NK-92 (cell line): ENCODE measurements around the gene ALK.

Source experiments
- DNase-seq: peaks from one replicate; lab custom pipeline; 2025; ENCODE audit not compliant: unreplicated experiment; lab: John Stamatoyannopoulos, UW

The ALK gene

DNA sequence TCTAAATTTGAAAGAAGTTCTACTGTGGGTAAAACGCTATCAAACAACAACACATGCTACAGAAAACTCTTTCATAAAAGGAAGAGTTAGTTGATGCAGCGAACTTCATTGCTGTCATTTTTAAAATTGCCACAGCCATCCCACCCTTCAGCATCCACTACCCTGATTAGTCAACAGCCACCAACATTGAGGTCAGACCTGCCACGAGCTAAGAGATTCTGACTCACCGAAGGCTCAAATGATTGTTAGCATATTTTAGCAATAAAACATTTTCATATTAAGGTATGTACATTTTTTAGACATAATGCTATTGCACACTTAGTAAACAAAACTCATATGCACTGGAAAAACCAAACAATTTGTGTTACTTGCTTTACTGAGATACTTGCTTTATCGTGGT lies 459.1 kb downstream of the ALK start:
- DNase-seq = no peak

DNA sequence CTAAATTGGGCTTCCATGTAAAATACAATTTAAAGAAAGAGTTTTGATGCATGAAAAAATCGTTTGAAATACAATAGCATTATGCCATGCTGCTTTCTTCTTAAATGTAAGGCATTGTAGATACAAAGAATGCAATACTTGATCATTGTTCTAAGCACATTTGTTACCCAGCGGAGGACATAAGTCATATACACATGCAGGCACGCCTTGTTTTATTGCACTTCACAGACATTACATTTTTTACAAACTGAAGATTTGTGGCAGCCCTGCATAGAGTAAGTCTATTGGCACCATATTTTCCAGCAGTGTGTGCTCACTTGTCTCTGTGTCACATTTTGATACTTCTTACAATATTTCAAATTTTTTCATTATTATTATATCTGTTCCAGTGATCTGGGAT lies 461.2 kb downstream of the ALK start:
- no peak for DNase-seq

DNA sequence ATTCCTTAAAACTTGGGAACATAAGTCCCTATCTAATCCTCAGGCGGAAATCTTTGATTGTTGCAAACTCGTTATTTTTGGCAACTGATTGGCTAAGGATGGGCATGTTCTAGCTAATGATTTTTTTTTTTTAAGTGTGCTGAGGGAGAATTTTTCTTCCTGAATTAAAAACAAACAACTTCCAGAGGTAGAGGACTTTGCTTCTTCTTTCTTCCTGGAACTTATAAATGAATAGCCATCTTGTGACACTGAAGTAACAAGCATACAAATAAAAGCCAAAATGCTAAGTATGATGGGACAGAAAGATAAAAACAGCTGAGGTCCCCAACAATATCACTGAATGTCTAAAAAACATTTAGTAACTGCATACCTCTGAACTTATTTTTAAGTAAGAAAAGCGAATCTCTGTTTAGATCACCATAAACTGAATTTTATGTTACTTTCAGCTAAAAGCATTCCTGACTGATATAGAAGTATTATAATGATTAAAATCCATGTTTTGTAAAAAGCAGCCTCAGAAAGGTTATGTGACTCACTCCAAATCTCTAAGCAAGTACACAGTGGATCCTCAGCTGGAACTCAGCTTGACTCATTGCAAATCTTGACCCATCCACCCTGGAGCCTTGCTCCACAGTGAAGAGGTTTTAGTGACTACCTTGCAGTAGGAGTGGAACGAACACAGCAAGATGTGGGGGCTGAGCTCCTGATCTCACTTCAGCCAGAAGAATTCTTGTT lies 461.8 kb downstream of the ALK start:
- no peak for DNase-seq

DNA sequence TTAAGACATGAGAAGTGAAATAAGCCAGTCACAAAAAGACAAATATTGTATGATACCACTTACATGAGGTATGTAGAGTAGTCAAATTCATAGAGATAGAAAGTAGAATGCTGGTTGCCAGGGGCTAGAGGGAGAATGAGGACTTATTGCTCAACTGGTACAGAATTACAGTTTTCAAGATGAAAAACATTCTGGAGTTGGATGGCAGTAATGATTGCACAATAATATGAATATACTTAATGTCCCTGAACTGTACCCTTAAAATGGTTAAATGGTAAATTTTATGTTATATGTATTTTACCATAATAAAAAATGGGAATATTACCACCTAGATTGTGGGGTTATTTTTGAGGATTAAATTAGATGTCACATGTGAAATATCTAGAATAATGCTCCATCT lies 465.0 kb downstream of the ALK start:
- no peak for DNase-seq

DNA sequence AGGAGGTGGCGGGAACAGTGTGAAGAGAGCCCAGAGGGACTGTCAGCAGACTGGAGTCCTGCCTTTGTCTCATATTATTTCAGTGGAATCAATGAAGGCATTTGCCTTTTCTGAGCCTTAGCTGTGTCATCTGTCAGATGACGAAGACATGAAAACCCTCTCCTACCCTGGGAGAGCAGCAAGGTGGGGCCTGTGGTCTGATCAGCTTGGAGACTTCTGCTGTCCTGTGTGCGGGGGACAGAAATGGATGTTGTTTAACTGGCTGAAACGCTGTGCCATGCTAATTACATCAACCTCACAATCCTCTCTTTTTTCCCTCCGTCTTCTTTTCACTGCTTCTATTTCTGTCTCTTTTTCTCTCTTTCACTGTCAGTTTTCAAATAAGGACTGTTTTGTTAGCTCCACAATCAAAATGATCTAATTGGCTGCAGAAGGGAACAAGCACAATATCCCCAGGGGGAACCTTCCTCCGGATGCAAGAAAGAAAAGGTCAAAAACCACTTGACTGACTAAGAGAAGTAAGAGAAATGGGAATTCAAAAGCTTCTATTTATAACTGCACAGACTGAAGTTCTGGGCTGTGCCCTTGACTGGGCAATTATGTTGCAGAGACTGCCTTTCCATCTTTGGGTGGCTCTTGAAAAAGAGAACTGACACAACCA lies 466.1 kb downstream of the ALK start:
- no peak for DNase-seq

DNA sequence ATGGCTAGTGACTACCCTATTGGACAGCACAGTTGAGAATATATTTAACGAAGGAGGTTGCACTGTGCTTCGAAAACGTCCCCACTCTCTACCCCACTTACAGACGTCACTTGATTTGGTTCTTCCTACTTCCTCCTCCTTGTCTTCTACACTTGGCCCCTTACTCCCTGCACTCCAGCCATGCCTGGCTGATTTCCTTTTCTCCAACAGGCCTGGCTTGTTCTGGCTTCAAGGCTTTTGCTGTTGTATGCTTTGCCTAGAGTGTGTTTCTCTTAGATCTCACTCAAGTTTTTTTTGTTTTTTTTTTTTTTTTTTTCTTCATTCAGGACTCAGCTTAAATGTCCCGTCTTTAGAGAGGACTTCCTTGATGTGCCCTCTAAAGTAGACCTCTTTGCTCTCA lies 469.4 kb downstream of the ALK start:
- DNase-seq = no peak

DNA sequence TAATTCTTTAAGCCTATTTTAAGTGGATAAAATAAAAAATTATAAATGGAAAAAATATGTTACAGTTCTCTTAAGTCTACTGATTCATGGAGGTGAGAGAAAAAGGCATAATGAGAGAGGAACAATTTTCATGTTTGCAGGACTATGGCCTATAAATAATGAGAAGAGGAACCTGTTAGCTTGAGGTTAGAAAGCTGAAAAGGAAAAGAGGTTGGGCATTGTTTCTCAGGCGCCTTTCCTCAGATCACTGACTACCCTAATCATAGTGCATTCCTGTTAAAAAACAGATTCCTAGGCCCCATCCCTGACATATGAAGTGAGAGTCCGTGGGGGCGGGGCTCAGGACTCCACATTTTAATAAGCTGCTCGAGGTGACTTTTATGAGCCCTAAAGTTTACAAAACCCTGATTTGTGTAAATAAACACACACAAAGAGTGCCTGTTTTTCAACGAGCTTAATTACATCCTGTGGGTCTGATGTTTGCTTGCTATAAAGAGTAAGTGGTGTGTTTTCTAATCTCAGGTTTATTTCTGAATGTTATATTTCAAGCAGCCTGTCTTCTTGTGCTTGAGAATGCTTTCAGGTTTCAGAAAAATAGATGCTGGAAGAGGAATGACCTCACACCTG lies 470.7 kb downstream of the ALK start:
- no peak for DNase-seq

DNA sequence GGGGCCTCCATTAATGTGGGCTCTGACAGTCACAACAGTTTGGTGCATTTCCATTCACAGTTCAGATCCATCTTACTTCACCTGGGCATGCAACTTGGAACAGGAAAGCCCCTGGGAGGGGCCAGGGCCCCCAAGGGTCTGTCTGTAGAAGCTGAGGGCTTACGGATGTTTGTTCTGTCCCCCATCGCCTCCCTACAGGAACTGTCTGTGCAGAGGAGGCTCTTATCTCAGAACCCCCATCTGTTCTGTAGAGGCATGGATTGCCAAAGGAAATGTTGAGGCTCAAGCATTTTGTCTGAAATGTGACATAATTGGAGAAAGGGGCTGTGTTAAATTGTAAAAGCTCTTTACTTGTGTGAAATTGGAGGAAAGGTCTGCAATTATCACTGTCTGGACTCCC lies 471.9 kb downstream of the ALK start:
- DNase-seq = no peak

DNA sequence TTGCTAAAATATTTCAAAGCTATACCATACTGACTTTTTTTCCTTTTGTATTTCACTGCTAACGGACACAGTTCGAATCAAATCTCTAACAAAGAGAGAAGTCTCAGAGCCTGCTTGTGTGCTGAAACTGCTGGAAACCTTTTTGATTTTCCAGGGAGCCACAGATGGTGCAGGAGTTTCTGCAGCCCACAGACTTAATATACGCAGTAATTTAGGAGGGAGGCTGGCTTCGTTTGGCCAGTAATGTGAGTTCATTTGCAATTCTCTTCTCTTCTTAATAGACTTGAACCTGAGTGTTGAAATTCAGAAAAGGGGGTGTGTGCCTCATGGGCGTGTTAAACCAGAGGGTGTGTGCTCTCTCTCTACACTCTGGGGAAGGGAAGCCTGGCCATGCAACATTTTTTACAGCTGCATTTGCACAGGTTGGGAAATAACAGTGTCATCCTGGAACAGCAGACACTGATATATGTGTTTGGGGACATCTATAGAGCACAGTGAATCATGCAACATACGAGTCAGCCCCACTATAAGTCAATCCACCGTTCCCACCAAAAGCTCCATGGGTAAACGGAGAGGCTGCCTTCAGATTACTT lies 473.2 kb downstream of the ALK start:
- DNase-seq = no peak

DNA sequence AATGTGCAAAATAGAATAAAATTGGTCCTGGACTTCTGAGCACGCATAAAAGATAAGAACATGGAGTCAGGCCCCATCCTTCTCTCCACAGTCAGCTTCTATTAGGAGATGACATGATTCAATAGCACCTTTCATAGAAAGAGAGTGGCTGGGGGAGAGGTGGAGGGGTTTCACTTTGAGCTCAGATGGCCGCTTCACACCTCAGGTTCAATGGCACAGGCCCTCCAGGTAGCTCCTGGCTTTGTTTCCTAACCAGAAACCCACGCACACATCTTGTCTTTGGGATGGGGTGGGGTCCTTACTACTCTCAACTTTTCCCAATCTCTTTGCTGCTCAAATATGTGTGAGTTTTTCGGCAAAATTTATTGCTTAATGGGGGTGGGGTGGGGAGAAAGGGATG lies 473.9 kb downstream of the ALK start:
- no peak for DNase-seq

DNA sequence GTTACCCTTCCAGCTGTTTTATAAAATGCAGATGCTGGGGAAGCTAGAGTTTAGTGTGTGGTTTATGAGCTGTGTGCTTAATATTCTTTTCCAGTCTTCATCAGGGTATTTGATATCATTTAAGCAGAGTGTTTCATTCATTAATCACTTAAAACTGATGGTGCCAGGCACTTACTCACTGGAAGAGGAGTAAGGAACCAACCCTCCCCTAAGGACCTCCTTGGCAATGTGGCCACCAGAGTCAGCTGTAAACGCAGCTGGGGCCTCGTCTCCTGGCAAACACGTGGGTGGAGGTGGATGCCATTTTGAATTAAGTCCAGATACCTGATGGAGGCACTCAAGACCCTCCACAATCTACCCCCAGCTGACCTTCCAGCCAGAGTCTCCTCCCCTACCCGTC lies 474.5 kb downstream of the ALK start:
- no peak for DNase-seq

DNA sequence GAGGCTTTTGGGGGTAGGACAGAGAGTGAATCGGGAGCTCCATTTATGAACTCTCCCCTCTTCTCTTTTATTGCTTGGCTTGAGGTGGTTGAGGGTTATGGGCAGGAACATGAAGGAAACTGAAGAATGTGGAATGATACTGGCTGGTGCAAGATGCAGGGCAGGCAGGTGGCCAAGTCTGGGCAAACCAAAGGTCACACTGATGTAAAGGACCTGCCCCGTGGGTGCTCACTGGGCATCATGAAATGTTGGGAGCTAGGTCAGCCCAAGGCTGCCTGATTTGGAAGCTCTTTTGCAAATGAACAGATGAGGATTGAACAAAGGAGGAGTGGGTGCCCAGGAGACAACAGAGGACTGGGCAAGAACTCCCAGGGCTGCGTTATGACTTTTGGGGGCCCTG lies 477.2 kb downstream of the ALK start:
- no peak for DNase-seq

DNA sequence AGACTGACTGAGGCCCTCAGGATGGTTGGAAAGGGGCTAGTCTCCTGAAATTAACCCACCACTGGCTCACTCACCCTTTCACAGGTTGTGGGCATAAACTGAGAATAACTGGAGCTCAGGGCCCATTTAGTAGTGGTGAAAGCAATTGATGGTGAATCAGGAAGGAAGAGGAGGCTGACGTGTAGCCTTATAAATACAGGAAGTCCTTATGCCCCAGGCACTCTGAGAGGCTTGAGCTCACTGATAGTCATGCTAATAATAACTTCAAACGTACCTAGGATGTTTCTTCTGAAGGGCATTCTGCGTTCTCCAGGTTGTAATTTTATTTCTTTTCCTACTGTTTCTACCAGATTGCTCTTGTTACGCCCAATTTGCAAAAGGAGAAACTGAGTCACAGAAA lies 477.8 kb downstream of the ALK start:
- DNase-seq = no peak

DNA sequence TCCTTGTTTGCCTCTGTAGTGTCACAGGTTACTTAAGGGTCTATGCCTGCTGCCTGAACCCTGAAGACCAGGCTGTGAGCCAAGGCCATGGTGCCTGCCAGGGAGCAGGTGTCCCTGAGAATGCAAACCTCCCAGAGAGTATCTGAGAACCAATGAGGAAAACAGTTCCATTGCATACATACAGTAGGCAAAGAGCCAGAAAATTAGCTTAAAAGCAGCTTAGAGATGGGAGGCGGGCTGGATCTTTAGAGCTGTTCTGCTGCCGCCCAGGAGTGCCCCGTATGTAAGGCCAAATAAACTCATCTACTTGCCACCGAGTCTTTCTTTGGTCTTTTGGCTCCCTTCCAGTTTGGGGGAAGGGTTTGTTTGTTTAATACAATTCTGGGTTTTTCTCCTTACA lies 478.2 kb downstream of the ALK start:
- DNase-seq = no peak

DNA sequence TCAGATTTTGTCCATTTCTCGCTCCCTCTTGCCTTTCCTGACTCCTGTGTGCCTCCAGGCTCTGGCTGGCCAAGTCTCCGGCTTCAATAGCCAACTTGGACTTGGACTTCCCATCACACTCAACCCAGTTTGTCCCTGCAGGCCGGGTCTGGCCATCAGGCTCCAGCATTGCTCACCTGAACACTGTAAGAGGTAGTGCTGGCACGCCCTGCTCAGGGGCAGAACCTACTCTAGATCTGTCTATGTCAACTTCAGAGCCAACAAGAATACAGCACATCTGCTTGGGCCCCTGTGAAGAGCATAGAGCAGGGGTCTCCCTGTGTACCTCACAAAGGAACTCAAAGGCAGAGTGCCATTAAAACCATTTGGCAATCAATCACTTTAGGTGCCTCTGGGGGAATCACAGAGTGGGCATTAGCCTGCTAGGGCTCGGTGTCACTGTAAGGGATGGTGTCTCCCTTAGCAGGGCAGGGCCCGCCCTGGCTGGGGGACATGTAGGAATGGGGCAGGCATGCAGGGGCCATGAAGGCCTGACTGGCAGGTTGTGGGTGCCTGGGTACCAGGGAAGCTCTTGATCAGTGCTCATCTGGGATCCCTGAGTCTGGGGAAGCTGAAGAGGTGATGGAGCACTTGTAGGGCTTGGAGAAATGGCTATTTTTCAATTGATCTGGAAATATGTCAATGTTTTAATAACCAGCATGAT lies 480.3 kb downstream of the ALK start:
- DNase-seq = no peak

DNA sequence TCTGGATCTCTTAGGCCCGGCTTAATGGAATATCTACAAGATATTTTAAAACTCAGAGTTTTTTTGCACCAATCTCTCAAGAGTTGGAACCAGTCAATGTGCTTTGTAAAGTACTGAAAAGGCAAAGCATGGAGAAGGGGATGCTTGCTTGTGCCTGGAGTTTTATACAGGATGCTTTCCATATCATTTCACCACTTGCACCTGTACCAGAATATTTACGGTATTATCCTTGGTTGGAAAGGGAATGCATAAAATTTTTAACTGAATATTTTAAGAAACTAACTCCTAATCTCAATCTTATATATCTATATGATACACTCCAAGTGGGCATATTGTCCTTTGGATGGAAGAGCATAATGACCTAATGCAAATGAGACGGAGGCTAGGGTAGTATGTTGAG lies 487.5 kb downstream of the ALK start:
- DNase-seq = no peak

DNA sequence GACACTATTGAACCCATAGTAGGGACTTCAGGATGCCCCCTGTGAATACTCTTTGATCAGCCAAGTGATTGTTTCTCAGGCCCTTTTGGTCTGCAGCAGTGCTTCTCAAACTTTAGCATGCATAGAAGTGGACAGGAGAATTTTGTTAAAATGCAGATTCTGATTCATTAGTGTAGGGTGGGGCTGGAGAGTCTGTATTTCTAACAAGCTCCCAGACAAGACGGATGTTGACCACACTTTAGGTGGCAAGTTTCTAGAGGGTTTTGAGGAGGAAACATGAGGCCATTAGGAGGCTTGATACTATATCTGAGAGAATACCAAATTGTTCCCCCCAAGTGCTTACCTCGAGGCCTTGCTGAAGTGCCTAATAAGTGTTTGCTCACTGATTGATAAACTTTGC lies 488.3 kb downstream of the ALK start:
- no peak for DNase-seq

DNA sequence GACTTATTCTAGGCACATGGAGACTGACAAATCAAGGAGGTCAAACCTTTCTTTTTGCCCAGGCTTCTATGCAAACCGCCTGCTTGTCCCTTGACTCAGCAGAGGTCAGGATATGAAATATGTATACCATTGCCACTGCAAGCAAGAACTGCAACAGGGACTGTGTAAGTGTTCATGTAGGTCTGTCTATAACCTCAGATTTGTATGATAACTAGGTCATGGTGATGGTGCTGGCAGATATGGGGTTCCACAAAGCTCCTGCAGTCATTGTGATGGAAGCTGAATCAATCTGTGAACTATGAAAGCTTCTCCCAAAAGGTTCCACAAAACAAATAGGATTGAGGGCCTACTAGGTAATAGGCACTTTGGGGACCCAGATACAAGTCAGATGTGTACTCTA lies 489.9 kb downstream of the ALK start:
- DNase-seq = no peak

DNA sequence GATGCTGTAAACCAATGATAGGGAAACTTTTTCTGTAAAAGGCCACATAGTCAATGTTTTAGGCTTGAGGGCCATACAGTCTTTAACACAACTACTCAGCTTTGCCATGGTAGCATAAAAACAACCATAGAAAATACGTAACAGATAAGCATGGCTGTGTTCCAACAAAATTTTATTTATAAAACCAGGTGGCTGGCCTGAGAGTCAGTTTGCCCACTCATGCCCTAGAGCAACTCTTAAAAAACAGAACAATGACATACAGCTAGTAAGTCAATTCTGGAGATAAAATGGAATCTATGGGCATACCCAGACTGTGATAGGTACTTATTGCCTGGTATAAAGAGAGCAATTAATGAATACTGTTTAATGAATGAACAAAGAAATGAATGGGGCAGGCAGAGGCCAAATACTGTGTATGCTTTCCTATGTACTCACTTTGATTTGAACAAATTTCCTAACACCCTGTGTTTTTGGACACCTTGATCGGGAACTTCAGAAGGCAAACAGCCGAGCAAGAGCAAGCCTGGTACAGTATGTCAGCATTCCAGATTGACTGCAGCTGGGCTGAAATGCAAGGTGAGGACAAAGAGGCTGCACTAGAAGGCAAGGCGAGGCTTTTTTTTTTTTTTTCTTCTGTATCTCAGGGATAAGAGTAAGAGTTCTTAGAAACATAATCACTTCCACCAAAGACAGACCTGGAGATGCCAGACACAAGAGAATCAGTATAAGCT lies 490.8 kb downstream of the ALK start:
- DNase-seq = no peak

DNA sequence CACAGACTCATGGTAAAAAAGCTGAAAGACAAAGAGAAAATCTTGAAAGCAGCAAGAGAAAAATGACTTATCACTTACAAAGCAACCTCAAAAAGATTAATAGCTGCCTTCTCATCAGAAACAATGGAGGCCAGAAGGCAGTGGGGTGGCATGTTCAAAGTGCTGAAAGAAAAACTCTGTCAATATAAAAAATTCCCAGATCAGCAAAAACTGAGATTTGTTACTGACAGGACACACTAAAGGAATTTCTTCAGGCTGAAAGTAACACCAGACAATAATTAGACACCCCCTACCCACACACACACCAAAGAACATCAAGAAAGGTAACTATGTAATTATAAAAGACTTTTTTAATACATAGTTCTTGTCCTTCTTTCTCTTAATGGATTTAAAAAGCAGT lies 495.0 kb downstream of the ALK start:
- no peak for DNase-seq

DNA sequence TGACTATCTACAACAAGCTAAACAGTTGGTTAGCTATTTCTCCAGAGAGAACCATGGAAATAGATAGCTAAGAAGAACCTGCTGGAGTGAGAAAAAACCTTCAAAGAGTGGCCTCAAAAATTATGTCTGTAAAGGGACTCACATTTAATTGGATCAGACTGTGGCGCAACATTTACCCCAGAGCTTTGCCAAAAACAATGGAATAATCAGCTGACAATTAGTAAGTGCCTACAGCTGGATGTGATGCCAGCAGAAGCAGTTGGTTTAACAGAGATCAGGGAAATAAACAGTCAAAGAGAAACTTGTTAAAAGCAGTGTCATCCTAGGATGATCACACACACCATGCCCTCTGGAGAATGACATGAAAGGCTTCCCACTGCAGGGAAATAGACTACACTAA lies 495.5 kb downstream of the ALK start:
- no peak for DNase-seq
